Measurements from ENCODE around the gene ADPRHL1. TPM values are rescaled to one million over a fixed set of nuclear protein-coding genes. Genes with fewer than 3 reads are reported as not detected.

Gene ADPRHL1
- total RNA-seq, 1 experiment from 2014 or later: 2.7 TPM

GRCh38 chr13:113498905-113499304 lies 45.6 kb upstream of the ADPRHL1 start:
- no peak overlapping the region for H3K4me2 ChIP-seq (ENCODE audit: insufficient read depth, insufficient read length, low read length)
- no peak overlapping the region for H3T11ph ChIP-seq (ENCODE audit: low read length)
- no peak overlapping the region for H3K14ac ChIP-seq (ENCODE audit: insufficient read depth, low read length)
- H4K8ac ChIP-seq (replicated peaks; ENCODE audit: insufficient read length, low read depth, low read length): no peak overlapping the region
- H3K9me3 ChIP-seq (ENCODE audit: control insufficient read depth, low read depth, low read length): no peaks in the 10 kb centered on the region
- no peak overlapping the region for H3K56ac ChIP-seq (ENCODE audit: insufficient read length, low read depth, low read length)
- H2AFZ ChIP-seq (ENCODE audit: low read length): no peak overlapping the region
- peaks cover 20 to 24% of the 10 kb centered on the region in 2 experiments for H3K4me1 Mint-ChIP-seq
- no peak overlapping the region for H3K4me3 Mint-ChIP-seq
- no peaks in the 10 kb centered on the region for H4K20me1 ChIP-seq (ENCODE audit: control insufficient read depth, insufficient read depth, insufficient read length)
- TF ChIP-seq, protein P1, sequence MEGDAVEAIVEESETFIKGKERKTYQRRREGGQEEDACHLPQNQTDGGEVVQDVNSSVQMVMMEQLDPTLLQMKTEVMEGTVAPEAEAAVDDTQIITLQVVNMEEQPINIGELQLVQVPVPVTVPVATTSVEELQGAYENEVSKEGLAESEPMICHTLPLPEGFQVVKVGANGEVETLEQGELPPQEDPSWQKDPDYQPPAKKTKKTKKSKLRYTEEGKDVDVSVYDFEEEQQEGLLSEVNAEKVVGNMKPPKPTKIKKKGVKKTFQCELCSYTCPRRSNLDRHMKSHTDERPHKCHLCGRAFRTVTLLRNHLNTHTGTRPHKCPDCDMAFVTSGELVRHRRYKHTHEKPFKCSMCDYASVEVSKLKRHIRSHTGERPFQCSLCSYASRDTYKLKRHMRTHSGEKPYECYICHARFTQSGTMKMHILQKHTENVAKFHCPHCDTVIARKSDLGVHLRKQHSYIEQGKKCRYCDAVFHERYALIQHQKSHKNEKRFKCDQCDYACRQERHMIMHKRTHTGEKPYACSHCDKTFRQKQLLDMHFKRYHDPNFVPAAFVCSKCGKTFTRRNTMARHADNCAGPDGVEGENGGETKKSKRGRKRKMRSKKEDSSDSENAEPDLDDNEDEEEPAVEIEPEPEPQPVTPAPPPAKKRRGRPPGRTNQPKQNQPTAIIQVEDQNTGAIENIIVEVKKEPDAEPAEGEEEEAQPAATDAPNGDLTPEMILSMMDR (conservative IDR thresholded peaks at IDR 0.05): no peak
- no peak overlapping the region for H2BK120ac ChIP-seq (ENCODE audit: low read depth, low read length, poor library complexity, severe bottlenecking)
- H4K91ac ChIP-seq (ENCODE audit: insufficient read length, low read depth, low read length): no peak overlapping the region
- H3K9ac ChIP-seq (ENCODE audit: extremely low read depth, insufficient read length, low read length): no peak overlapping the region
- H3K27me3 Mint-ChIP-seq (ENCODE audit: low read depth): no peaks in the 10 kb centered on the region
- H3K79me2 ChIP-seq (ENCODE audit: insufficient read depth, low read length): peaks cover 9% of the 10 kb centered on the region; the same call in 1 of the 2 replicates
- H3K23ac ChIP-seq (ENCODE audit: insufficient read length, low read depth, low read length): no peak overlapping the region
- H3K79me1 ChIP-seq (ENCODE audit: insufficient read depth, low read depth, low read length, poor library complexity, severe bottlenecking): no peaks in the 10 kb centered on the region
- no peak overlapping the region for H2BK5ac ChIP-seq (ENCODE audit: insufficient read length, low read length)
- H3K27ac ChIP-seq (ENCODE audit: insufficient read length, low read depth, low read length): no peak overlapping the region
- H3K23me2 ChIP-seq (ENCODE audit: insufficient read length, low read depth, low read length, poor library complexity, severe bottlenecking): peaks cover 7% of the 10 kb centered on the region
- no peaks in the 10 kb centered on the region for H3K27me3 ChIP-seq (ENCODE audit: insufficient read depth, low read length)
- peaks cover 21 to 80% (median 77%) of the 10 kb centered on the region in 3 experiments; a peak in 6 of 7 replicates for H3K36me3 Mint-ChIP-seq (ENCODE audit: insufficient read depth in 1 of 3, low read depth in 3 of 3)
- DNase-seq: no peak
- no peak overlapping the region for H2AK5ac ChIP-seq (ENCODE audit: insufficient read length, low read length)
- H2BK12ac ChIP-seq (ENCODE audit: insufficient read length, low read depth, low read length): no peak overlapping the region
- H3K4ac ChIP-seq (ENCODE audit: low read depth, low read length): no peak overlapping the region
- no peaks in the 10 kb centered on the region for H3K4me1 ChIP-seq (ENCODE audit: insufficient read depth, low read length)
- no CpG with 5 or more reads among the region's 6 CpGs for WGBS (ENCODE audit: extremely low coverage, insufficient read length, low lambda C conversion rate)
- no peak overlapping the region for H2BK15ac ChIP-seq (ENCODE audit: low read depth, low read length)
- no peak overlapping the region for H4K5ac ChIP-seq (ENCODE audit: insufficient read length, low read depth, low read length)
- H3K27ac Mint-ChIP-seq: no peak overlapping the region; a peak in 1 of 7 replicates
- no peak overlapping the region for H3K18ac ChIP-seq (ENCODE audit: insufficient read length, low read depth, low read length)
- no peaks in the 10 kb centered on the region for H3K9me3 Mint-ChIP-seq
- H2BK20ac ChIP-seq (ENCODE audit: low read depth, low read length, poor library complexity, severe bottlenecking): no peak overlapping the region
